ENCODE data around the gene COL13A1.

The COL13A1 gene

GRCh38 chr10:69842882-69843281 is 41.2 kb downstream of the COL13A1 start:
- DNase-seq (ENCODE audit: low read depth), result no peak
- H3K4me3 ChIP-seq (ENCODE audit: low read depth, low read length), result no peak overlapping the region
- no peak for TF ChIP-seq CTCF (IDR thresholded peaks at IDR 0.05; ENCODE audit: low read depth, low read length, missing control alignments)
- in situ Hi-C loops (cut with HindIII; ENCODE audit: low sequenced_read_pairs), result no loop called here

GRCh38 chr10:69843923-69844322 is 42.2 kb downstream of the COL13A1 start:
- no peak for TF ChIP-seq CTCF (IDR thresholded peaks at IDR 0.05; ENCODE audit: low read depth, low read length, missing control alignments)
- no peak for DNase-seq (ENCODE audit: low read depth)
- H3K4me3 ChIP-seq (ENCODE audit: low read depth, low read length), result no peak overlapping the region
- in situ Hi-C loops (cut with HindIII; ENCODE audit: low sequenced_read_pairs), result no loop called here

- H3K4me3 ChIP-seq (ENCODE audit: low read depth, low read length), result no peak overlapping the region
- DNase-seq (ENCODE audit: low read depth), result no peak
- in situ Hi-C loops (cut with HindIII; ENCODE audit: low sequenced_read_pairs), result no loop called here
- TF ChIP-seq CTCF (IDR thresholded peaks at IDR 0.05; ENCODE audit: low read depth, low read length, missing control alignments), result no peak
These were observed 43.0 kb downstream of the COL13A1 start for GRCh38 chr10:69844698-69845097.

GRCh38 chr10:69845574-69846292 is 44.0 kb downstream of the COL13A1 start:
- H3K4me3 ChIP-seq (ENCODE audit: low read depth, low read length), result no peak overlapping the region
- DNase-seq (ENCODE audit: low read depth), result no peak
- in situ Hi-C loops (cut with HindIII; ENCODE audit: low sequenced_read_pairs), result no loop called here
- TF ChIP-seq CTCF (IDR thresholded peaks at IDR 0.05; ENCODE audit: low read depth, low read length, missing control alignments), result no peak

GRCh38 chr10:69846293-69846921 is 44.7 kb downstream of the COL13A1 start:
- no peak for DNase-seq (ENCODE audit: low read depth)
- H3K4me3 ChIP-seq (ENCODE audit: low read depth, low read length), result no peak overlapping the region
- TF ChIP-seq CTCF (IDR thresholded peaks at IDR 0.05; ENCODE audit: low read depth, low read length, missing control alignments), result no peak
- in situ Hi-C loops (cut with HindIII; ENCODE audit: low sequenced_read_pairs), result no loop called here

GRCh38 chr10:69847458-69847857 is 45.8 kb downstream of the COL13A1 start:
- TF ChIP-seq CTCF (IDR thresholded peaks at IDR 0.05; ENCODE audit: low read depth, low read length, missing control alignments), result no peak
- in situ Hi-C loops (cut with HindIII; ENCODE audit: low sequenced_read_pairs), result no loop called here
- no peak for DNase-seq (ENCODE audit: low read depth)
- H3K4me3 ChIP-seq (ENCODE audit: low read depth, low read length), result no peak overlapping the region
